Esophagus muscularis mucosa (tissue), 4 donors: ENCODE measurements around the gene ABCC10.
"Not testable (repeated sequence)": the region's sequence is repeated elsewhere in the genome, so short reads cannot be mapped to it uniquely, and the experiment has no call there.

Source experiments
- EP300 ChIP-seq: sonication (generic); formaldehyde crosslinking; IDR thresholded peaks from one replicate; pipeline ENCODE4 v1.6.1; 2017; ENCODE audit warnings: antibody characterized with exemption
- POLR2A ChIP-seq: fragments of 450-650 bp; IDR thresholded peaks from one replicate; pipeline ENCODE4 v1.6.1; 2017; ENCODE audit warnings: antibody characterized with exemption, moderate library complexity, mild to moderate bottlenecking, low read depth
- POLR2AphosphoS5 ChIP-seq, 2 donors: sonication (generic); formaldehyde crosslinking; IDR thresholded peaks; one replicate each; pipeline ENCODE4 v1.6.1; 2017; ENCODE audit warnings: antibody characterized with exemption in 2 of 2
- TF ChIP-seq, protein P1 (sequence below), 3 experiments: fragments of 200-600 bp in 2 of 3; fragments of 450-650 bp in 1 of 3; sonication (generic) in 2 of 3; IDR thresholded peaks; one replicate each; pipeline ENCODE4 v1.5.1; 2017 to 2019; ENCODE audit warnings: antibody characterized with exemption in 3 of 3, mild to moderate bottlenecking in 2 of 3, moderate library complexity in 1 of 3

GRCh38 chr6:43458154-43458553 lies 30.8 kb downstream of the ABCC10 start:
- TF ChIP-seq, protein P1, sequence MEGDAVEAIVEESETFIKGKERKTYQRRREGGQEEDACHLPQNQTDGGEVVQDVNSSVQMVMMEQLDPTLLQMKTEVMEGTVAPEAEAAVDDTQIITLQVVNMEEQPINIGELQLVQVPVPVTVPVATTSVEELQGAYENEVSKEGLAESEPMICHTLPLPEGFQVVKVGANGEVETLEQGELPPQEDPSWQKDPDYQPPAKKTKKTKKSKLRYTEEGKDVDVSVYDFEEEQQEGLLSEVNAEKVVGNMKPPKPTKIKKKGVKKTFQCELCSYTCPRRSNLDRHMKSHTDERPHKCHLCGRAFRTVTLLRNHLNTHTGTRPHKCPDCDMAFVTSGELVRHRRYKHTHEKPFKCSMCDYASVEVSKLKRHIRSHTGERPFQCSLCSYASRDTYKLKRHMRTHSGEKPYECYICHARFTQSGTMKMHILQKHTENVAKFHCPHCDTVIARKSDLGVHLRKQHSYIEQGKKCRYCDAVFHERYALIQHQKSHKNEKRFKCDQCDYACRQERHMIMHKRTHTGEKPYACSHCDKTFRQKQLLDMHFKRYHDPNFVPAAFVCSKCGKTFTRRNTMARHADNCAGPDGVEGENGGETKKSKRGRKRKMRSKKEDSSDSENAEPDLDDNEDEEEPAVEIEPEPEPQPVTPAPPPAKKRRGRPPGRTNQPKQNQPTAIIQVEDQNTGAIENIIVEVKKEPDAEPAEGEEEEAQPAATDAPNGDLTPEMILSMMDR (IDR thresholded peaks at IDR 0.05) = not testable (repeated sequence)
- not testable (repeated sequence) for TF ChIP-seq POLR2A; POLR2AphosphoS5 (IDR thresholded peaks at IDR 0.05); EP300
